ENCODE data around the gene HELZ.
"Not testable (repeated sequence)": the region's sequence is repeated elsewhere in the genome, so short reads cannot be mapped to it uniquely, and the experiment has no call there.

The HELZ gene

DNA sequence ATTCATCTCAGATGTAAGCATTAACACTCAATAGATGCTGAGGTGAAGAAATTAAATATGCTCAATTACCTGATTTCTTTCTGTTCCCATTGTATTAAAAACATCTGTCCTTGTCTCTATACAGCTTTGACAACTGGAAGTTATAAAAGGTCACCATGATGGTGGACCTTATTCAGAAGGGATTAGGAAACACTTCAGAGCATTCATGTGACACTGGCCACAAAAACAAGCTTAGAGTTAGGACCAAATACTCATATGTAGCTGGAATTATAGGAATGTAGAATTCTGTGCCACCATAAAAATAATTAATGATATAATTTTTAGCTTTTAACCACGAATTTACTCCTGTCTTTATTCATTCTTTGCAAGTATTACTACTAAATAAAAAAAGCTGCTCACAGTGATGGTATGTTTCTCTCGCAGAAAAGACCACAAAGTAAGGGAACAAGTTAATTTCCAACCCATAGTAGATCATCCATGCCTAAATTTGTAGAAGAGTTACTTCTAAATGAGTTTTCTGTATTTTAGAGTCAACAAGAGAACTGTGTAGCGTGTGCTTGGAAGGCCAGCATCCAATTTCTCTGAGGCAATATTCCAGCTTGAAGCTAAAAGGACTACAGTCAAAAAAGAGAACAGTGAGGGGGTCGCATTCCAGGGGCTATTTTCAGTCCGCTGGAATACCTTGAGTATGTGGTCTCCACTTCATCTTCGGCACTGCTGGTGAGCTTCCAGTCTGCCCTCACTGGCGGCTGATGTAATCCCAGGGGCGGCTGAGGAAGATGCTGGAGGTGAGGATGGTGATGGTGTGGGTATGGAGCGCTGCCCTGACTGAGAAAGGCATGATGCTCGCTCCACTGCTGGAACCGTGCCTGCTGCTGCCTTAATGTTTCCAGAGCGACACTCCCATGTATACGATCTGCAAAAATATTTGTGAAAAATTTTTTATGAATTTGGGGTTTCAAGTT, 136.9 kb downstream of the HELZ start:
- no peak for DNase-seq

DNA sequence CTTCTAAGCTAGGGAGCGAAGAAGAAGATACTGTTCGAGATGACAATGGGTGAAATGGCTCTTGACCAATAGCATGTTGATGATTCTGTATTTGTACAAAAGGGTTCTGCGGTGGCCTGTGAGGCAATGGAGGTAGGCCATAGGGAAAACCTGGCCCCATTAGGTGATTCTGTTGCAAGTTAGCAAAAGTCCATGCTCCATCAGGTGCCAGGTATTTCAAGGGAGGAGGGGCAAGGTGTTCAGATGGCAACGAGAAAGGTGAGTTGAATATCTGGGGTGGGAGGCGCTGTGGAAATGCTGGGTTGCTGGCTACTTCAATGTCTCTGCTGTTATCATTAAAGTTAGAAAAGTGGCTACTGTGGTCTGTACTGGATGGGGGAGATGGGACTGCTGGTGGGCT, 137.8 kb downstream of the HELZ start:
- DNase-seq, result no peak

DNA sequence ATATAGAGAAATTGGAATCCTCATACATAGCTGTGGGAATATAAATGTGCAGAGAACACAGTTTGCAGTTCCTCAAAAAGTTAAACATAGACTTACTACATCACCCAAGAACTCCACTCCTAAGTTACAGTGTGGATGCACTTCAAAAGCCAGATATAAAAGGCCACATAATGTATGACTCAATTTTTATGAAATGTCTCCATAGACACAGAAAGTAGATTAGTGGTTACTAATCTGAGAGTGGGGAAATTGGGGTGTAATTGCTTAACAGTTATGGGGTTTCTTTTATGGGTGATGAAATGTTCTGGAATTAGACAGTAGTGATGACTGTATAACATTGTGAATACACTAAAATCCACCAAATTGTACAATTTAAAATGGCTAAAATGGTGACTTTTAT, 139.8 kb downstream of the HELZ start:
- no peak for DNase-seq

DNA sequence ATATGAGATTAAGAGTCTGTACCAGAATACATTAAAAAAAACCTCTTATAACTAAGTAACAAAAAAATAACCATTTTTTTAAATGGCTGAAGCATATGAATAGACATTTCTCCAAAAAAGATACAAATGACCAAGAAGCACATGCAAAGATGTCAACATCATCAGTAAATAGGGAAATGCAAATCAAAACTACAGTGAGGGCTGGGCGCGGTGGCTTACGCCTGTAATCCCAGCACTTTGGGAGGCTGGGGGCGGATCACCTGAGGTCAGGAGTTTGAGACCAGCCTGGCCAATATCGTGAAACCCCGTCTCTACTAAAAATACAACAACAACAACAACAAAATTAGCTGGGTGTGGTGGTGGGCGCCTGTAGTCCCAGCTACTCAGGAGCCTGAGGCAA, 140.4 kb downstream of the HELZ start:
- DNase-seq, result not testable (repeated sequence)

DNA sequence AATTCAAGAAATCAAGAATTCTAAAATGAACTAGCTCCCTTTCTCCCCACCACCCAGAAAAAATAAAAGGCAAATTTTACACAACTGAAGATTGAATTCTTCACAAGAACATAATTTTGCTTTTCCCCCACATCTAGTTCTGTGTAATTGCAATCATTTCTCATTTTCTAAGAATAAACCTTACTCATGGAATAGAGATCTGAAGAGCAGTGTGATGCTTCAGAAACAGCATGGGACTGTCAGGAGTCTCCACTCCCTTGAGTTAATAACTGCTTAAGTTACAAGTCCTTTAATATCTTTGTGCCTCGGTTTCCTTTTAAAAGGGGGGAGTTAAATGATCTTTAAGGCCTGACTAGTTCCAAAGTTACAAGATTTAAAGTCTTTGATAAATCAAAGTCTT, 147.0 kb downstream of the HELZ start:
- DNase-seq, result no peak

DNA sequence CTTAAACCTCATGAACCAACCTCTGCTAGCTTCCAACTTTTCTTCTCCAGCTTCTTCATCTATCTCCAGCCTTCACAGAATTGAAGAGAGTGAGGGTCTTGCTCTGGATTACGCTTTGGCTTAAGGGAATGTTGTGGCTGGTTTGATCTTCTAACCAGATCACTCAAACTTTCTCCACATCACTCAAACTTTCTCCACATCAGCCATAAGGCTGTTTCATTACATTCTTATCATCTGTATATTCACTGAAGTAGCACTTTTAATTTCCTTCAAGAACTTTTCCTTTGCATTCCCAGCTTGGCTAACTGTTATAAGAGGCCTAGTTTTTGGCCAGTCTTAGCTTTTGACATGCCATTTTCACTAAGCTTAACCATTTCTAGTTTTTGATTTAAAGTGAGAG, 148.4 kb downstream of the HELZ start:
- DNase-seq, result no peak

DNA sequence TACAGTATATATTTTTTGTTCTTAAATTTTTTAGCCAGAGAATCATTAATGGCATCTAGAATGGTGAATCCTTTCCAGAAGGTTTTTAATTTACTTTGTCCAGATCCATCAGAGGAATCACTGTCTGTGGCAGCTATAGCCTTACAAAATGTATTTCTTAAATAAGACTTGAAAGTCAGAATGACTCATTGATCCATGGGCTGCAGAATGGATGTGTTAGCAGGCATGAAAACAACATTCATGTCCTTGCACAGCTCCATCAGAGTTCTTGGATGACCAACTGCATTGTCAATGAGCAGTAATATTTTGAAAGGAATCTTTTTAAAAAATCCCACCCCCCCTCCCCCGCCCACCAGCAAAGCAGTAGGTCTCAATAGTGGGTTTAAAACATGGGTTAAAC, 149.2 kb downstream of the HELZ start:
- no peak for DNase-seq

DNA sequence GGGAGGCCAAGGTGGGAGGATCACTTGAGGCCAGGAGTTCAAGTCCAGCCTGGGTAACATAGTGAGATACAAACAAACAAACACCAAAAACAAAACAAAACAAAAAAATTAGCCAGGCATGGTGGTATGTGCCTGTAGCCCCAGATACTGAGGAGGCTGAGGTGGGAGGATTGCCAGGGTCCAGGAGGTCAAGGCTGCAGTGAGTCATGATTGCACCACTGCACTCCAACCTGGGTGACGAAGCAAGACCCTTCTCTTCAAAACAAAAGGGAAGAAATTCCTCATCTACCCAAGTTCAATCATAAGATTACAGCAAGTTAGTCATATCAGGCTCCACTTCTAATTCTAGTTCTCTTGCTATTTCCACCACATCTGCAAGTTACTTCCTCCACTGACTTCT, 149.7 kb downstream of the HELZ start:
- not testable (repeated sequence) for DNase-seq

DNA sequence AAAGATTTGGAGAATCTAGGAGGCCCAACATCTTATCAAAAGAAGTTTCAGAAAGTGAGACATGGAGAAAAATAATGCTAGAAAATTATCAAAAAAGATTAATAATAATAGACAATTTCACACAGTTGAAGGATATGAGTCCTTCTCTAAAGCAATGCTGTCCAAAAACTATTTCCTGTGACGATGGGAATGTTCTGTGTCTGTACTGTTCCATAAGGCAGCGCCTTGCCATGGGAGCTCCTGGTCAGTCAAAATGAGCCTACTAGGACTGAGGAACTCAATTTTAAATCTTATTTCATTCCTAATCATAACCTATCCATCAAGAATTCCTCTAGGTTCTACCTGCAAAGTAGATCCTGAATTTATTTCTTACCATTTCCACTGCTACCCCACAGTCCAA, 151.6 kb downstream of the HELZ start:
- no peak for DNase-seq

DNA sequence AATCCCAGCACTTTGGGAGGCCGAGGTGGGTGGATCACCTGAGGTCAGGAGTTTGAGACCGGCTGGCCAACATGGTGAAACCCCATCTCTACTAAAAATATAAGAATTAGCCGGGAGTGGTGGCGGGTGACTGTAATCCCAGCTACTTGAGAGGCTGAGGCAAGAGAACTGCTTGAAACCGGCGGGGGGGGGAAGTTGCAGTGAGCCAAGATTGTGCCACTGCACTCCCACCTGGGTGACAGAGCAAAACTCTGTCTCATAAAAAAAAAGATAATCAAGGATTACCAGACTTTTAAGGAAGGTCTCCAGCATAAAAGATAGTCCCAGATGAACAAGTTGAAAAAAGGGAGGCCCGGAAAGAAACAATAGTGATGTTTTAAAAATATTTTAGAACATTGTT, 152.3 kb downstream of the HELZ start:
- DNase-seq, result not testable (repeated sequence)

DNA sequence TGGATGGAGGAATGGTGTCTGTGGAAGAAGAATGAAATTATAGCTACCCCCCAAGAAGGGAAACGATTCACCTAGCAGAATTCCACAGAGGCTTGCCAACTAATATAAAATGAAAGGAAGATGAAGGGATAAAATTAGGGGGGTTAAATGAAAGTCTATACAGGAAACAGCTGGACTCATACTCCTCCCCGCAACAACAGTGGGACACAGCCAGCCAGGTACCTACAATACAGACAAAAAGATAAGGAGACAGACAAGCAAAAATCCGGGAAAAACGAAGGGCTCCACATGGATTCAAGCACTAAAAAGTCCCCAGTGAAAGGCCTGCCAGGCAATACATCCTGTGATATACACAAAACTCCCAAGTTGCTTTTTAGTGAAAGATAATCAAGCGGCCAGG, 152.7 kb downstream of the HELZ start:
- no peak for DNase-seq

DNA sequence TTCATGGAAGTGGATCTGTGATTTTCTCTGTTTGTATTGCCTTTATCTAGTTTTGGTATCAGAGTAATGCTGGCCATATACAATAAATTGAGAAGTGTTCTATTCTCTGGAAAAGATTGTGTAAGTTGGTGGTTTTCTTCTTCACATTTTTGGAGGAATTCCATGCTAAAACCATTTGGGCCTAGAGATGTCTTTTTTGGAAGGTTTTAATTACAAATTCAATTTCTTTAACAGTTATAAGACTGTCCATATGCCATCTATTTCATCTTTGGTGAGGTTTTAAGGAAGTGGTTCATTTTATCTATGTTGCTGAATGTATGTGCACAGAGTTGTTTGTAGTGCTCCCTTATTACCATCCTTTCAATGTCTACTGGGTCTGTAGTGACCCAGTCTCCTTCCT, 154.7 kb downstream of the HELZ start:
- DNase-seq, result no peak

DNA sequence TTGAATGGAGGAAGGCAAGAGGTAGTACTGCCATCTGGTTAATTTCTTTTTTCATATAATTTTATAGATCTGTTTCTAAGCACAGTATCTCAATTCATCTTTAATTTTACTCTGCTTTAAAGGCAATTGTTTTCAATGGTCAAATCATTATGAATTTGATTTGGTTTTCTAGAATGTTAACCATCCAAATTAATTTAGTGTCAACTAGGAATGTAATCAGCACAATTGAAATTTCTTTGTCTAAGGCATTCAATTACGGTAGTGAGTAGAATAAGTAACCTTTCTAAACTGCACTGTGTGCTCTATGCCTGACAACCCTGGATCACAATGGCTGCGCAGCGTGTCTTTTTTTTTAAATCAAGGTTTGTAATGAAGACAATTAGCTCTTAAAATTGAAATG, 156.4 kb downstream of the HELZ start:
- no peak for DNase-seq

DNA sequence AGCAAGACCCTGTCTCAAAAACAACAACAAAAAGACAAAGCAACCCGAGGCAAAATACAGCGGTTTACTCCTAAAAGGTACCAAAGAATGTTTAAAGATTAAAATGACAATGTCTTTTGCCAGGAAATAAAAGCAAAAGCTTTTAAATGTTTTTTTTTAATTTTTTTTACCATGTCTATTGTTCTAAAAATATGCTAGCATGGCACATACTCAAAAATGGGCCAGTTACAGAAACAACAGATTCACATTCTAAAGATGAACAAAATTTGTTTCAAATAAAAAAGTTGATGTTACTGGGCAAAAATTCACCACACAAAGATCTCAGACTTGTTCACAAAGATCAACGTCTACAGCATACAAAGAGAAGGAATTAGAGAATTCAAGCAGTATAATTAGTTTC, 159.6 kb downstream of the HELZ start:
- no peak for DNase-seq

DNA sequence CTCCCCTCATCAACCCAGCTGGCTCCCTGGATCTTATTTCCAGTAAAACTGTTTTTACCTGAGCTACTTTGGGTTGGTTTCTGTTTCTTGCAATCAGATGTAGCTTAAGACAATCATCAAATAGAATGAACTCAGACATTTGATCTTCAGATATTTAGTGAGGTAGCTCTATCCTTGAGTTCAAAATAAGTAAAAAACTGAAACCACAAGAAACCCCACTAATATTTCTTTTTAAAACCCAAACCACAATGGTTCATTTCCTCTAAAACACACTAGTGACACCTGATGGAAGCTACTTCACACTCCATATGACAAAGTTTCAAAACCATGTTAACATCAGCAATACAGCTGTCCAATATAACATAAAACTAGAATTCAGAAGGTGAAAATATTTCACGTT, 162.9 kb downstream of the HELZ start:
- no peak for DNase-seq

DNA sequence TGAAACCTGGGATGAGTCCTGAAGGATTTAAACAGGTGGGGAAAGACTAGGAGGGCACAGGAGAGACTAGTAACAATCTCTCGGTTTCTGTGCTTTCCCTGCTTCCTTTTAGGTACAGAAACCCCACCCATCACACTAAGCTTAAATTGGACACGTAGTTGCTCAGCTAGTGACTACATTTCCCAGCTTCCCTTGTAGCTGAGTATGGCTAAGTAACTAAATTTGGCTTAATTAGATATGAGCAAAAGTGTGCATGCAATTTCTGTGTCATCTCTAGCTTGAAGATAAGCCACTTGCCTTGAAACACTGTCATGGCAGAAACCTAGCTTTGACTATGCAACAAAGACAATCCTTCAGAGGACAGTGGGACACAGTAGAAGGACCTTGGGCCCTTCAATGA, 164.2 kb downstream of the HELZ start:
- no peak for DNase-seq

DNA sequence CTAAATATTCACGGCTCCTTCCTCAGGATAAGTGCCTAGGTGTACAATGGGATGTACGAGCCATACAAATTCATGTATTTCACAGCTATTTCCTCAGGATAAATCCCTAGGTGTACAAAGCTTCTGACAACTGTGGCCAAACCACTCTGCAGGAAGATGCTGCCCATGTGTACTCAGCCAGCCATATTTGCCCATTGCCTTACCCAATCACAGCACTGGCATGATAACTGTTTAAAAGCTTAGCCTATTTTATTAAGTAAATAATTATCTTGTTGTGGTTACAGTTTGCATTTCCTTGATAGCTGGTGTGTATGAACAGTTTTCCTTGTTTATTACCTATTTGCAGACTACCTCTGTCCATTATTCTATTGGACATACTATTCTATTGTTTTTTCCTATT, 165.5 kb downstream of the HELZ start:
- no peak for DNase-seq

DNA sequence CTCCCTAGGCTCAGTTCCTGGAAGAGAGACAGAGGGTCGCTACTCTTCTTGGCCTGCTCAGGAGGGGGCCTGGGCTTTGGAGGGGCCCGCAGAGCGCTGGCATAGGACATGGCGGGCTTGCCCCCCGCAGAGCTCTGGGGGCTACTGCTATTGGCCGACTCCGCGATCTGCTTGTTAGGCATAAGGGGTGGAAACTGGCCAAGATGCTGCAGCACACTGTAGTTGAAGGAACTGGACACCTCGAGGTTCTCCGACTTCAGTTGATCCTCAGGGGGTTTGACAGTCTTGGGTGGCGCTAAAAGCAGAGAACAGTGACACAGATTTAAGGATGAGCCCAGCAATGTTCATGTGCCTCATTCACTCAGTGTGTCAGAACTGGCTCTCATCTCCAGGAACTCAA, 166.7 kb downstream of the HELZ start:
- DNase-seq, result no peak

DNA sequence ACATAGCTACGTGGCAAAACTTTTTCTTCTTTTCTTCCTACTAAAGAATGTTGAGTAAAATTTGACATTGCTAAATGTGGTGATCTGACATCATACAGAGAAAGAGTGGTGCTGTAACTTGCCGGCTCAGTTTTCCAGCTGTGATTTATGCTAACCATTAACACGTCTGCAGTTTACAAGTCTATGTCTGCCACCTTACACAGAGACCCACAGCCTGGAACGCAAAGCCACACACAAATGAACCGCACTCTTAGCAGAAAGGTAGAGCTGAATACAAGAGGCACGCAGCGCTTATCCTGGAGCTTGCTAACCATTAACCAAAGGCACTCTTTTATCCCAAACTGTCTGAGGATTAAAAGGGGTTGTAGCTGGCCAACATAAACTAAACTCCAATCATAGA, 168.7 kb downstream of the HELZ start:
- DNase-seq, result no peak

DNA sequence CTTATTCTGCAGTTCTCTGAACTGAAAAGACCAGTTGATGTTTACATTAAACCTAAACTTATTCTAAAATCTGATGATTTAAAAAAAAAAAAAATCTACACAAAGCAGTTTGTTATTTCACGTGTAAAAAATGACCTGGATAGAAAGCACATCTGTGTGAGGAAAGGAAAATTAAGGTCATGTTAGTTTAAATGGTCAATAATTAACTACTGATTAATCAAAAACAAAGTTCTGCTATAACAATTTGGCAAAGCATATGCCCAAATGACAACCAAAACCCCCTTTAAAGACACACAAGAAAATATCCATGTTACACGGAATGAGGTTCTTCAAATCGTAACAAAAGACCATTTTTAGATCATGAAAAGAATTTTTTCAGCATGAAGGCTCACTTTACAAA, 170.2 kb downstream of the HELZ start:
- DNase-seq, result no peak

DNA sequence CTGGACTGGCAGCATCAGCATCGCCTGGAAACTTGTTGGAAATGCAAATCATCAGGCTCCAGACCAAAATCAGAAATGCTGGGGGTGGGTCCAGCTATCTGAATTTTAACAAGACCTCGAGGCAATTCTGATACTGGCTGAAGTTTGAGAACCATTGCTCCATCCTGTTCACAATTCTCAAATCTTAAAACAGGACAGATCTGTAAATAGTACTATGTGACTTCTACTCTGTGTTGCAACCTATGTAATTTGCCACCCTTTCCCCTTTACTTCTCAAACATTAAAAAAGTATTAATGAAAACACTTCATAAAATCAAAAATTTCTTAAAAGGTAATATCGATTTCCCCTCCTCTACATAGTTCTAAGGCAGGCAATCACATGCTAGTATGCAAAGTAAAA, 172.1 kb downstream of the HELZ start:
- DNase-seq, result no peak

DNA sequence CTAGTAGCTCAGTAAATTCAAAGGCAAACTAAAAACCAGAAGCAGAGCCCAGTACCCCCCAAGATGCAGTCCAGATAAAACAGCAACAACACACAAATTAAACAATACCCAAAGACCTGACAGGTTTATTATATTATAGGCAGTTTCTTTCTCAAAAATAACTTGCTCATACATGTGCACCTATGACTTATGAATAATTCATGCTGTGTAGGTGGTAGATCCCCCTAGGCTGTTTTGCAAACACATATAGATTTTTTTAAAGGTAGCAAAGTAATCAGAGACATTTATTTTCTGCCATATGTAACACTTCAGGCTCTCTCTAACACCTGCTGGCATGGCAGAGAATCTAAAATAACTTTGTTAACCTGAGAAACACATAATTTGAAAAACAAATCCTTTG, 173.4 kb downstream of the HELZ start:
- DNase-seq, result peak in 1 of 3 experiments; percentile 7

DNA sequence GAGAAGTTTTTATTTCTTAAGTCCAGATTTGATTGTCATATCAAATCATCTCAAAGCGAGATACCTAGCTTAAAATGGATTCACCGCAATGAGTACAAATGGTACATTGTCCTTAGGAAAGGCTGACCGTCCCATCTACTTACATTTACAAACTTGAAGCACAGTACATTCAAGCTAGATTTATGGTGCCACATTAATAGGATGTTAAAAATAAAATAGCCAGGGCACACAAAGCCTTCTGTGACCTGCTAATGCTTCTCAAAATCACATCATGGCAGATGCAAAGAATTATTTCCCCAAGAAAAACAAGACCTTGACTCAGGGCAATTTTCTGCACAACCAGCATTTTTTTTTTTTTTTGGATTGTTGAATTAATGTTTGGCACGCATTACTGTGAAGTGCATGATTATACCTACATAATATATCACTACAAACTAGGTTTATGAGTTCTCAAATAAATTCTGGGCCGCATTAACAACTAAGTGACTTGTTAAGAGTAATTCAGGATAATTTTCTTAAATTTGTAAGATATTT, 175.3 kb downstream of the HELZ start:
- no peak for DNase-seq

DNA sequence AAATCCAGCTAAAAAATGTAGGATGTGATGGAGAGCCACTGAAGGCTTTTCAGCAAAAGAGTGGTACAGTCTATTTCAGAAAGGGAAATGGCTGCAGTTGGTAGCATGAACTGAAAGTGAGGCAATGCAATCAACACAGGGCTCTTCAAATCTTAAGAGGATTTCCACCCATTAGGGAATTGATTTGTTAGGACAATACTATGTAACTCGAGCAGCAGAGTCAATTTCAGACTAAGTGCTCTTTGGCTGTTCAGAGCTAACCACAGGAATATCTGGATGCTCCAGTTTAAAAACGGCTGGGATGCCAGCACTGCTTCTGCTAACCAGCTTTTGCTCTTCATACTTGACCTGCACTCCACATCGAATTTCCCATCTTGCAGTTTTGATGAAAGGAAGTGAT, 176.0 kb downstream of the HELZ start:
- DNase-seq, result peak in 2 of 3 experiments; percentile 42 to 88
